HepG2 (cell line): ENCODE results near the gene OPA3. TPM values are rescaled to one million over a fixed set of nuclear protein-coding genes. Genes with fewer than 3 reads are reported as not detected.

ENCODE experiments used
- ATAC-seq: fragments of 200-7000 bp; cut with Tn5 transposase; 3 replicates; pipeline ENCODE4 v1.9.1; 2020; ENCODE audit warnings: mild to moderate bottlenecking, moderate library complexity
- BruUV-seq: library from RNA; stranded (reverse); fragments of 400-500 nt; replicated peaks from 2 replicates; lab custom pipeline; 2021; lab: Mats Ljungman, UMichigan
- CTCF ChIA-PET: fragments of 300-600 bp; formaldehyde crosslinking; extraction: SDS; loops from one replicate; lab custom pipeline; 2021; ENCODE audit warnings: low total read pairs, inconsistent platforms, low intra/inter-chr PET ratio; lab: Yijun Ruan, JAX
- POLR2A ChIA-PET: fragments of 350-600 bp; sonication (Branson Sonifier 250); formaldehyde crosslinking; loops from one replicate; lab custom pipeline; 2020; ENCODE audit warnings: antibody characterized with exemption, inconsistent platforms; lab: Yijun Ruan, JAX
- DNase-seq: peaks from one replicate; pipeline ENCODE4 v3.0.0-alpha.2; 2015; ENCODE audit warnings: low spot score
- FAIRE-seq: peaks from 3 replicates; lab custom pipeline; 2011; peaks lifted over from hg19 to GRCh38; lab: Jason Lieb, UNC
- H2AFZ ChIP-seq: one replicate; pipeline ENCODE4 v1.6.1; 2011; ENCODE audit warnings: low read length, inconsistent platforms
- H3K27ac ChIP-seq: fragments of 300-600 bp; 3 replicates; pipeline ENCODE4 v1.8.0; 2011; ENCODE audit warnings: mixed run types, mild to moderate bottlenecking, mixed read lengths, low read length, inconsistent platforms; ENCODE audit not compliant: insufficient read depth; ENCODE audit errors: extremely low read length
- H3K27me3 ChIP-seq, 2 experiments: fragments of 200-600 bp in 1 of 2; 2 replicates in 1 of 2; 3 replicates in 1 of 2; pipeline versions ENCODE4 v1.6.0 to v1.8.0; 2011; ENCODE audit warnings: low read length in 2 of 2, mild to moderate bottlenecking in 2 of 2, moderate library complexity in 2 of 2, inconsistent platforms in 1 of 2; ENCODE audit not compliant: insufficient read depth in 2 of 2, control insufficient read depth in 1 of 2
- H3K36me3 ChIP-seq, 2 experiments: fragments of 200-600 bp in 1 of 2; replicated peaks in 1 of 2; 2 replicates in 1 of 2; 3 replicates in 1 of 2; pipeline versions ENCODE4 v1.5.1 to v1.8.0; 2011; ENCODE audit warnings: low read length in 2 of 2, inconsistent platforms in 1 of 2; ENCODE audit not compliant: insufficient read depth in 2 of 2, control insufficient read depth in 1 of 2
- H3K4me1 ChIP-seq: 2 replicates; pipeline ENCODE4 v1.5.1; 2012; ENCODE audit warnings: low read length, inconsistent platforms; ENCODE audit not compliant: insufficient read depth
- H3K4me2 ChIP-seq: 2 replicates; pipeline ENCODE4 v1.6.0; 2011; ENCODE audit warnings: low read depth, low read length, inconsistent platforms
- H3K4me3 ChIP-seq, 3 experiments: fragments of 200-600 bp in 1 of 3; sonication (generic), shearing (Covaris generic) in 1 of 3; replicated peaks in 1 of 3; 2 replicates each; pipeline ENCODE4 v1.5.1; 2011 to 2016; ENCODE audit warnings: low read length in 3 of 3, inconsistent platforms in 2 of 3, low read depth in 2 of 3, mild to moderate bottlenecking in 2 of 3, control low read depth in 1 of 3, mixed read lengths in 1 of 3; ENCODE audit not compliant: insufficient read depth in 1 of 3
- H3K79me2 ChIP-seq: one replicate; pipeline ENCODE4 v1.6.1; 2011; ENCODE audit warnings: low read length, inconsistent platforms; ENCODE audit not compliant: insufficient read depth
- H3K9ac ChIP-seq: 2 replicates; pipeline ENCODE4 v1.6.0; 2011; ENCODE audit warnings: mild to moderate bottlenecking, low read depth, low read length, inconsistent platforms; ENCODE audit not compliant: insufficient read depth
- H3K9me3 ChIP-seq: 2 replicates; pipeline ENCODE4 v1.5.1; 2012; ENCODE audit warnings: mild to moderate bottlenecking, low read length
- H4K20me1 ChIP-seq: 2 replicates; pipeline ENCODE4 v1.6.0; 2011; ENCODE audit warnings: inconsistent platforms, mild to moderate bottlenecking, low read length, moderate library complexity; ENCODE audit not compliant: insufficient read depth
- ATF7-NPFF ChIP-seq: sonication (generic); formaldehyde crosslinking; IDR thresholded peaks from 2 replicates; pipeline ENCODE4 v1.8.1; 2023; ENCODE audit warnings: mild to moderate bottlenecking, low read depth, missing genetic modification reagents, moderate library complexity
- BRCA1 ChIP-seq: sonication (generic); formaldehyde crosslinking; IDR thresholded peaks from 2 replicates; pipeline ENCODE4 v1.4.0; 2020; ENCODE audit warnings: missing genetic modification reagents
- CENPX ChIP-seq: sonication (generic); formaldehyde crosslinking; IDR thresholded peaks from 2 replicates; pipeline ENCODE4 v1.9.0; 2021; ENCODE audit warnings: mild to moderate bottlenecking, missing genetic modification reagents, moderate library complexity
- ISL2 ChIP-seq: sonication (generic); formaldehyde crosslinking; IDR thresholded peaks from 2 replicates; pipeline ENCODE4 v1.5.0; 2020; ENCODE audit warnings: missing genetic modification reagents
- KDM4B ChIP-seq: sonication (generic); formaldehyde crosslinking; IDR thresholded peaks from 2 replicates; pipeline ENCODE4 v1.4.0; 2020; ENCODE audit warnings: missing genetic modification reagents
- MIER3 ChIP-seq: IDR thresholded peaks from 2 replicates; pipeline ENCODE4 v1.6.1; 2016; ENCODE audit warnings: missing compliant biosample characterization, borderline replicate concordance
- PRMT3 ChIP-seq: sonication (generic); formaldehyde crosslinking; IDR thresholded peaks from 2 replicates; pipeline ENCODE4 v1.8.1; 2022; ENCODE audit warnings: low read depth, mild to moderate bottlenecking, moderate library complexity, missing genetic modification reagents, borderline replicate concordance
- SATB2 ChIP-seq: sonication (generic); formaldehyde crosslinking; IDR thresholded peaks from 2 replicates; pipeline ENCODE4 v1.5.0; 2020; ENCODE audit warnings: missing genetic modification reagents
- SP140L ChIP-seq: sonication (generic); formaldehyde crosslinking; IDR thresholded peaks from 2 replicates; pipeline ENCODE4 v1.4.0; 2020; ENCODE audit warnings: missing genetic modification reagents, borderline replicate concordance
- ZBTB2 ChIP-seq: sonication (generic); formaldehyde crosslinking; IDR thresholded peaks from 2 replicates; pipeline ENCODE4 v1.8.0; 2022; ENCODE audit warnings: low read depth, missing genetic modification reagents
- ZNF768 ChIP-seq: sonication (generic); formaldehyde crosslinking; IDR thresholded peaks from 2 replicates; pipeline ENCODE4 v1.4.0; 2020; ENCODE audit warnings: missing genetic modification reagents
- ZNF816 ChIP-seq: sonication (generic); formaldehyde crosslinking; IDR thresholded peaks from 2 replicates; pipeline ENCODE4 v1.8.0; 2022; ENCODE audit warnings: missing genetic modification reagents, mild to moderate bottlenecking, borderline replicate concordance
- WGBS: methylation state at CpG from one replicate; pipeline ENCODE4 v1.1.6; 2017; ENCODE audit warnings: low lambda C conversion rate; 5-methylcytosine and 5-hydroxymethylcytosine counted together
- in situ Hi-C: cut with HindIII; loops from 2 replicates; pipeline ENCODE4 v1.10.0; 2017; ENCODE audit warnings: low pct_unique_long_range_greater_than_20kb; ENCODE audit not compliant: extremely low pct_ligation_motif_present
- intact Hi-C: fragments of 100-400 bp; cut with micrococcal nuclease; formaldehyde crosslinking; loops from one replicate; pipeline ENCODE4 v1.10.0; 2022; ENCODE audit not compliant: unreplicated experiment
- polyA plus RNA-seq, 8 experiments: library from polyadenylated mRNA; depleted of rRNA in 3 of 8; stranded (reverse) in 7 of 8; unstranded in 1 of 8; fragments of >200 nt; fragmentation: Illumina TruSeq in 4 of 8; extraction: Trizol in 4 of 8; gene quantifications; 2 replicates each; pipeline versions ENCODE4 v1.2.1 to v1.2.3, GENCODE V29; 2011 to 2016; ENCODE audit warnings: low read depth in 4 of 8, missing spikeins in 1 of 8, mixed read lengths in 1 of 8; ENCODE audit not compliant: insufficient read depth in 1 of 8
- total RNA-seq, 5 experiments: library from RNA; depleted of rRNA; stranded (reverse); fragments of >200 nt; fragmentation: Illumina TruSeq; extraction: Trizol; gene quantifications; 2 replicates each; pipeline ENCODE4 v1.2.3, GENCODE V29; 2016; ENCODE audit warnings: low read depth in 1 of 5
- TF ChIP-seq, protein P1 (sequence below): sonication (generic); formaldehyde crosslinking; IDR thresholded peaks from 2 replicates; pipeline ENCODE4 v1.5.1; 2020; ENCODE audit warnings: missing genetic modification reagents, mild to moderate bottlenecking, borderline replicate concordance
- TF ChIP-seq, protein P2 (sequence below): fragments of 450-650 bp; IDR thresholded peaks from 2 replicates; pipeline ENCODE4 v1.6.1; 2017

OPA3 gene
- total and polyA plus RNA-seq, 2 of the 13 experiments (the other 11 are each of a cell fraction or from before 2014, with no cell fraction given), result 8.3 to 17.7 TPM

DNA sequence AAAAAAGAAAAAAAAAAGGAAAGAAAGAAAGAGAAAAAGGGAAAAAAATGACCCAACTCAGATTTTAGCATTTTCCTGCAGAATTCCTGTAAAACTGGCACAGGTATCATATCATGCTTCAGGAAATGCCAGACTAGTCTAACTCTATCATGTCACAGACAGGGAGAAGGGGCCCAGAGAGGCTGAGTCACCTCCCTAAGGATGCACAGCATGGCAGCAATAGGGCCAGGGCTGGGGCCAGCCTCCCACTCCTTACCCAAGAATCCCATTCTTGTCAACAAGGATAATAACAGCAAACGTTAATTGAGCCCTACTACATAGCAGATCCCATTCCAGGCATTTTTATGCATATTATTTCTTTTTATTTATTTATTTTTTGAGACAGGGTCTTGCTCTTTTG is 8.9 kb upstream of the OPA3 start:
- no peak overlapping the region for H3K4me2 ChIP-seq
- in situ Hi-C loops, result loop anchor here (5.0 kb wide), 1 partner anchor 49 kb away; no protein-coding TSS in a partner anchor
- TF ChIP-seq KDM4B (CRISPR knock-in tag) (no peak), ZNF768 (CRISPR knock-in tag) (peak; percentile 92)
- H3K9me3 ChIP-seq, result no peaks in the 10 kb centered on the region
- peaks cover 14% of the 10 kb centered on the region for H3K4me1 ChIP-seq
- no peak overlapping the region for H2AFZ ChIP-seq
- H3K79me2 ChIP-seq, result no peaks in the 10 kb centered on the region
- ChIA-PET POLR2A (no interaction called here), CTCF (no interaction called here)
- H3K4me3 ChIP-seq, result no peak overlapping the region
- no peak for ATAC-seq
- no peak for DNase-seq
- 5% methylated on average over 1 of the region's 1 CpG for WGBS
- H3K27ac ChIP-seq, result no peak overlapping the region
- H3K36me3 ChIP-seq, result no peaks in the 10 kb centered on the region
- FAIRE-seq, result no peak
- H4K20me1 ChIP-seq, result no peaks in the 10 kb centered on the region
- intact Hi-C loops, result no loop called here
- BruUV-seq, result no TSS peak
- H3K9ac ChIP-seq, result no peak overlapping the region
- peaks cover 2 to 21% of the 10 kb centered on the region in 2 experiments; a peak in 4 of 5 replicates for H3K27me3 ChIP-seq

GRCh38 chr19:45592366-45592765 is 7.8 kb upstream of the OPA3 start:
- Histone ChIP-seq H3K9me3 (no peaks in the 10 kb centered on the region), H3K27me3 (peaks cover 0 to 9% of the 10 kb centered on the region in 2 experiments; a peak in 3 of 5 replicates), H3K4me2 (no peak overlapping the region), H3K27ac (no peak overlapping the region), H2AFZ (no peak overlapping the region), H3K9ac (no peak overlapping the region), H3K36me3 (no peaks in the 10 kb centered on the region), H3K79me2 (no peaks in the 10 kb centered on the region), H3K4me1 (peaks cover 26% of the 10 kb centered on the region), H3K4me3 (no peak overlapping the region), H4K20me1 (no peaks in the 10 kb centered on the region)
- DNase-seq (no peak), FAIRE-seq (no peak), ATAC-seq (no peak)
- BruUV-seq, result no TSS peak
- in situ Hi-C loops, result loop anchor here (5.0 kb wide), 1 partner anchor 50 kb away; no protein-coding TSS in a partner anchor
- POLR2A ChIA-PET, result no interaction called here
- CTCF ChIA-PET, result interaction anchor here (2.6 to 3.4 kb wide), 2 partner anchors 50 to 89 kb away, joined by 15 to 29 read pairs; no protein-coding TSS in a partner anchor
- 14% methylated on average over 4 of the region's 4 CpGs for WGBS
- intact Hi-C loops, result no loop called here
- TF ChIP-seq SP140L (no peak), SATB2 (no peak), ZBTB2 (no peak), ISL2 (CRISPR knock-in tag) (no peak), CENPX (CRISPR knock-in tag) (no peak), MIER3 (no peak), PRMT3 (CRISPR knock-in tag) (no peak), ATF7-NPFF (CRISPR knock-in tag) (no peak), BRCA1 (no peak), ZNF816 (no peak)
- TF ChIP-seq, protein P1, sequence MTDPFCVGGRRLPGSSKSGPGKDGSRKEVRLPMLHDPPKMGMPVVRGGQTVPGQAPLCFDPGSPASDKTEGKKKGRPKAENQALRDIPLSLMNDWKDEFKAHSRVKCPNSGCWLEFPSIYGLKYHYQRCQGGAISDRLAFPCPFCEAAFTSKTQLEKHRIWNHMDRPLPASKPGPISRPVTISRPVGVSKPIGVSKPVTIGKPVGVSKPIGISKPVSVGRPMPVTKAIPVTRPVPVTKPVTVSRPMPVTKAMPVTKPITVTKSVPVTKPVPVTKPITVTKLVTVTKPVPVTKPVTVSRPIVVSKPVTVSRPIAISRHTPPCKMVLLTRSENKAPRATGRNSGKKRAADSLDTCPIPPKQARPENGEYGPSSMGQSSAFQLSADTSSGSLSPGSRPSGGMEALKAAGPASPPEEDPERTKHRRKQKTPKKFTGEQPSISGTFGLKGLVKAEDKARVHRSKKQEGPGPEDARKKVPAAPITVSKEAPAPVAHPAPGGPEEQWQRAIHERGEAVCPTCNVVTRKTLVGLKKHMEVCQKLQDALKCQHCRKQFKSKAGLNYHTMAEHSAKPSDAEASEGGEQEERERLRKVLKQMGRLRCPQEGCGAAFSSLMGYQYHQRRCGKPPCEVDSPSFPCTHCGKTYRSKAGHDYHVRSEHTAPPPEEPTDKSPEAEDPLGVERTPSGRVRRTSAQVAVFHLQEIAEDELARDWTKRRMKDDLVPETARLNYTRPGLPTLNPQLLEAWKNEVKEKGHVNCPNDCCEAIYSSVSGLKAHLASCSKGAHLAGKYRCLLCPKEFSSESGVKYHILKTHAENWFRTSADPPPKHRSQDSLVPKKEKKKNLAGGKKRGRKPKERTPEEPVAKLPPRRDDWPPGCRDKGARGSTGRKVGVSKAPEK (CRISPR knock-in tag), result no peak
- TF ChIP-seq, protein P2, sequence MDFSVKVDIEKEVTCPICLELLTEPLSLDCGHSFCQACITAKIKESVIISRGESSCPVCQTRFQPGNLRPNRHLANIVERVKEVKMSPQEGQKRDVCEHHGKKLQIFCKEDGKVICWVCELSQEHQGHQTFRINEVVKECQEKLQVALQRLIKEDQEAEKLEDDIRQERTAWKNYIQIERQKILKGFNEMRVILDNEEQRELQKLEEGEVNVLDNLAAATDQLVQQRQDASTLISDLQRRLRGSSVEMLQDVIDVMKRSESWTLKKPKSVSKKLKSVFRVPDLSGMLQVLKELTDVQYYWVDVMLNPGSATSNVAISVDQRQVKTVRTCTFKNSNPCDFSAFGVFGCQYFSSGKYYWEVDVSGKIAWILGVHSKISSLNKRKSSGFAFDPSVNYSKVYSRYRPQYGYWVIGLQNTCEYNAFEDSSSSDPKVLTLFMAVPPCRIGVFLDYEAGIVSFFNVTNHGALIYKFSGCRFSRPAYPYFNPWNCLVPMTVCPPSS, result no peak
